CD4-positive, alpha-beta T cell treated with Interleukin-6 for 4 hours (primary cell): Measurements from ENCODE around the gene SLIT1.

Experiments
- DNase-seq: peaks from one replicate; pipeline ENCODE4 v3.0.0-alpha.2; 2020; ENCODE audit warnings: mixed read lengths

SLIT1 gene

DNA sequence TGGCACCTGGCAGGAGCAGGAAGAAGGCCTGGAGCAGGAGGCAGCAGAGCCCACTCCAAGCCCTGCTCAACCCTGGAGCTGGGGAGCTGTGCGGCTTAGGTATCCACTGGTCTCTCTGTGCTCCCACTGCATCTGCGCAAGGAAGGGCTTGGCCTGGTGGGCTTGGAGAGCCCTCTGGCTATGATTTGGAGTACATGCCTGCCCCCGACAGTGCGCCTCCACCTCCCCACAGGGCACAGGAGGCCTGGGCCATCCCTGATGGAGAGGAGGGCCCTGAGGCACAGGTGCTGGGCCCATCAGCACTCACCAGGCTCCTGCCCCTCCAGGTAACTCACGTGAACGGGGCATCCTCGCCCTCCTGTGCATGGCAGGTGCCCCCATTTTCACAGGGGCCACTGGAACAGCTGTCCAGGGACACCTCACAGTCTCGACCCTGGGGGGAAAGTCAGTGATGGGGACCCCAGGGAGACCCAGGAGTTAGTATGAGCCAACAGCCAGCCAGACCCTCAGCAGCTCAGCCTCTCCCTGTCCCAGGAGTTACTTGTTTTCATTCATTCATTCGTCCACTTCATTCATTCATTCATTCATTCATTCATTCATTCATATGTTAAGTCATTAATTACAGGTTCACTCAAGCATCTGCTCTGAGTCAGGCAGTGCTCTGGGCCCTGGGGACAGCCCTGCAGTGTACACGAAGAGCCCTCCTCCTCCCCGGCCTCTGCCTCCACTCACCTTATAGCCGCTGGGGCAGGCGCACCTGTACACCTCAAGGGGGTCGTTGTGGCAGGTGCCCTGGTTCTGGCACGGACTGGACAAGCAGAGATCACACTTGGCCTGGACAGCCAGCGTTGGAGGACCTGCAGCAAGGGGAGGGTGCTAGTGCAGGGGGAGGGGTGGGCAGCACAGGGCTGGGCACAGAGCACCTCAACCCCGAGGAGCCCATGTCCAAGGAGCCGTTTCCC, 167.2 kb downstream of the SLIT1 start:
- DNase-seq = no peak

GRCh38 chr10:97017474-97017903, 168.3 kb downstream of the SLIT1 start:
- no peak for DNase-seq

- DNase-seq = no peak
Measured at GRCh38 chr10:97016728-97017473, 168.9 kb downstream of the SLIT1 start.

- DNase-seq = no peak
Measured at GRCh38 chr10:97015240-97015639, 170.5 kb downstream of the SLIT1 start.

DNA sequence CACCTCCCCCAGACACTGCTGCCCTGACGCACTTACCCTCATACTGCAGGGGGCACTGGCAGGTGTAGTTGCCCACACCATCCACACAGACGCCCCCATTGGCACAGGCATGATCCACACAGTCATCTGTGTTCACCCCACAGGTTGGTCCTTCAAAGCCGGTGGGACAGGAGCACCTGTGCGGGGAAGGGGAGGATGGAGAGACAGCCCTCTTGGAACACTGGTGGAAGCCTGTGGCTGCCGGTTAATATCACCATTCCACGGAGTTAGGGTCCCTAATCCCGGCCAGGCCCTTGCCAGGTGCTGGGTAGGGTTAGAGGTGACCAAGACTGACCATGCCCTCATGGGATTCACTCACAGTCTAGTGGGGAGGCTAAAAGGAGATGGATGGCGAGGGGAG, 171.8 kb downstream of the SLIT1 start:
- DNase-seq = no peak

GRCh38 chr10:97013568-97013967, 172.2 kb downstream of the SLIT1 start:
- no peak for DNase-seq

DNA sequence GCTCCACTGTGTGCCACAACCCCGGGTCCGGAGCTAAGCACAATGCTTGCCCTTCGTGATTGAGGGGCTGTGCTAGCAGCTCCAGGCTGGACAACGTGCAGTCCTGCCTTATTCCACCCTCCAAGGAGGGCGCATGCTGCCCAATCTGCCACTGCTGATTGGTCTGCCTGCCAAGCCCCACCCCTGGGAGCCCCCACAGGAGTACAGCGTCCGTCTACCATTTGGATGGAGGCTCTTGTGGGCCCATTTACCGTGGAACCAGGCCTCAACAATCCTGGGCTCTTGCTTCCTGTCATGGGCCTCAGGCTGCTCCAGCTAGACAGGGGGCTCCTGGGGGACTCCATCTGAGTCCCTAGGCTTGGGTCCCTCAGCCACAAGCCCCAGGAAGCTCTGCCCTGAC, 173.3 kb downstream of the SLIT1 start:
- no peak for DNase-seq

GRCh38 chr10:97011397-97011796, 174.4 kb downstream of the SLIT1 start:
- no peak for DNase-seq

DNA sequence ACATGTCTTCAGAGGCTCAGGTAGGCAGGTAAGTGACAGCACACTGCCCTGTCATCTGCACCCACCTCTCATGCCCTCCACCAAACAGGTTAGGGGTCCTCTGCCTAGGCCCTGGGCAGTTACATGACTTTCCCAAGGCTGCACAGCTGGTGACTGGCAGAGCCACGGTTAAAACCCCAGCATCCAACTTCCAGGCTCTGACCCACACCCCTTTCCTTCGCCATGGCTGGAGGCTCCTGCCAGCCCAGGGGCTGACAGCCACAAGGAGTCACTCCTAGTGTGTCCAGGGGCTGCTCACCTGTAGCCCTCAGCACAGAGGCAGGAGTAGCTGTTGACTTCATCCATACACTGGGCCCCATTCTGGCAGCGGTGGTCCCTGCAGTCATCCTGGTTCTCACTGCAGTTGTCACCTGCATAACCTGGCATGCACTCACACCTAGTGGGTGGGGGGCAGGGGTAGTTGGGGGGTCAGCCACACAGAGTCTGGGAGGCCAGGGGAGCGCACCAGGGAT, 175.0 kb downstream of the SLIT1 start:
- no peak for DNase-seq

GRCh38 chr10:97007417-97007816, 178.3 kb downstream of the SLIT1 start:
- no peak for DNase-seq

- no peak for DNase-seq
Measured at GRCh38 chr10:97006364-97006763, 179.4 kb downstream of the SLIT1 start.

DNA sequence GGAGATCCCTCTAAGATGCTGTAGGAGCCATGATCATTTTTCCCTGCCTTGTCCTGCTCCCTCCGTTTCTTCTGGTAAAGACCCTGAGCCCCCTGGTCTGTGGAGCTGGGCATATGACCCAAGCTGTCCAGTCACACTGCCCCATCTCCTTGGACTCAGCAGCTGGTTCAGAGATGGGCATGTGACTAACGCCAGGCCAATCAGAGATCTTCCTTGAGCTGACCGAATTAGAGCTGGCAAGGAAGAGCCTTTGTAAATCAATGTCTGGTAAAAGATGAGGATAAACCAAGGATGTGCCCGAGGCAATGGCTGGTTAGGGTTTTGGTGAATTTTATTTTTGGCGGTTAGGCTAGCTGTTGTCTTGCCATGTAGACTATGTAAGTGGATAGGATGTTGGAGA, 180.4 kb downstream of the SLIT1 start:
- no peak for DNase-seq

DNA sequence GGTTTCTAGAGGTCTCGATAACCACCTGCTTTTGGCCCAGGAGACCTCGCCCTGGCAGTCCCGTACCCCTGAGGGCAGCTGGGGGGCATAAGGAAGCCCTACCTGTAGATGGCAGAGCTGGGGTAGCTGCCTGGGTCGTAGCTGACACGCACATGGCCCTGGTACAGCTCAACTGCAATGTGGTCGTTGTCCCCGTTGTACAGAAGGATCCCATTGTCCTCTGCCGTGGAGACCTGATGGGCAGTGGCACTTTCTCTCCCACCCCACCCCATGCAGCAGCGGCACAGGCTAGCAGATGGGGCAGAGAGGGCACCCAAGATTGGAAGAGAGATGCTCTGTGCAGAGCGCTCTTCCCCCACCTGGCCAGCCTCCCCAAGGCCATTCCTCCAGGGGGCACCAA, 181.2 kb downstream of the SLIT1 start:
- DNase-seq = no peak

DNA sequence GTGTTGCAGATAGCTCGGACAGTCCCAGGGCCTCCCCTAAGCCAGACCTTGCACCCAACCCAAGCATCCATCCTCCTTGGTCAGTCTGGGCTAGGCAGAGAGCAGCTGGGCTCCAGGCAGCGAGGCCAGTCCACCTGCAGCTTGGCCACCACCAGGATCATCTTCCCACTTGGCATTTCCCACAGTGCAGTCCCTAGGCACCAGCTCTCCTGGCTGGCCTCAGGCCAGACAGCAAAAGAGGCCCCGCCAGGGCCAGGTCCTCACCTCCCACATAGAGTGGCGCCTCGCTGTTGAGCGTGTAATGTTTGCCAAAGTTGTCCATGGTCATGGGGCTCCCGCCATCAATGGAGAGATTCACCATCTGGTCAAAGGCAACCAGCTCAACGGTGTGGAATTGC, 182.0 kb downstream of the SLIT1 start:
- DNase-seq = no peak

GRCh38 chr10:97003151-97003803, 182.5 kb downstream of the SLIT1 start:
- DNase-seq = no peak

- DNase-seq = no peak
Measured at GRCh38 chr10:97002670-97003069, 183.1 kb downstream of the SLIT1 start.

- DNase-seq = no peak
Measured at GRCh38 chr10:97001183-97001991, 184.4 kb downstream of the SLIT1 start.

GRCh38 chr10:97000487-97001182, 185.1 kb downstream of the SLIT1 start:
- no peak for DNase-seq

- no peak for DNase-seq
Measured at GRCh38 chr10:96999987-97000386, 185.8 kb downstream of the SLIT1 start.

DNA sequence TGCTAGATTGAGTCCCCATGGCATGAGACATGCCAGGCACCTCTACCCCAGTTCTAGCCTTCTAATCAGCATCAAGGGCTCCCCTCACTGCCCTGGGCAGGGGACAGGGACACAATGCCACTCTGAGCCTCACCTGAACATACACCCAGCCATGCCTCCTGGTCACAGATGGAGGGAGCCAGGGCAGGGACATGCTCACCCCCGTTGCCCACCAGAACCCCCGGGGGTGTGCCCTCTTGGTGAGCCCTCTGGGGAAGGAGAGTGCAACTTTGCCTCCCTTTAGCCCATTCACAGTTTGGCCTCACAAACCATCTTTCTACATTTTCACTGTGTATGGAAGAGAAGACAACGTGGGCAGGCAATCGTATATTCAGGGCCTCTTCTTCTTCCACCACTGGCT, 186.4 kb downstream of the SLIT1 start:
- no peak for DNase-seq

DNA sequence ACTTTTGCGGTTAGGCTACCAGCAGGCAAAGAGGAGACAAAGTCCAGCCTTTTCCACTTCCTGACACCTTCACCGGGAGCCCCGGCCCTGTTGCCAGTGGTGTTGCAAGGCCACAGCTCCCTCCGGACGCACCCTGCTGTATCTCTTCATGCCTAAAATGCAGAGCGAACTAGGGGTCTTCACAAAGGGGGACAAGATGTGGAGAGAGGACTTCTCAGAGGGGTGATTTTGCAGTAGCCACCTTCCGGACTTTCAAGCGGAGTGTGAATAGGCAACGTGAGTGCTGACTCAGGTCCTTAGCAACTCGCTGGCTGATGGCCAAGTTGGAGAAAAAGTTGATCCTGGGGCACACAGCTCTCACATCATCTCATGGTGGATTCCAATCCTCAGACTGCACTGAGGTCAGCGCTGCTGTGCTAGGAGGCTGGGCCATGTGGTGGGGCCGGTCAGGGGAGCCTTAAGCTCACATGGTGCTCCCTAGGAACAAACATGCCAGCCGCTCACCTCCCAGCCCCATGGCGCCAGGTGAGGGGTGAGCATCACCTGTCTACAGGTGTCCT, 187.3 kb downstream of the SLIT1 start:
- DNase-seq = no peak
